ENCODE data around the gene ARTN.
A peak's percentile ranks its signal among the peaks of the same experiment; 100 is the strongest.

The ARTN gene

GRCh38 chr1:43981135-43981491, 47.5 kb downstream of the ARTN start:
- TF ChIP-seq CTCF (conservative IDR thresholded peaks at IDR 0.05; ENCODE audit: low read length): no peak
- no peak for TF ChIP-seq EZH2phosphoT487 (IDR thresholded peaks at IDR 0.05; ENCODE audit: borderline replicate concordance)
- no peaks in the 10 kb centered on the region; the same call in 1 of the 2 replicates for H3K36me3 ChIP-seq (ENCODE audit: insufficient read depth, low read length)
- peaks cover 39% of the 10 kb centered on the region for H3K4me1 ChIP-seq (ENCODE audit: insufficient read depth, low read length, poor library complexity, severe bottlenecking)

DNA sequence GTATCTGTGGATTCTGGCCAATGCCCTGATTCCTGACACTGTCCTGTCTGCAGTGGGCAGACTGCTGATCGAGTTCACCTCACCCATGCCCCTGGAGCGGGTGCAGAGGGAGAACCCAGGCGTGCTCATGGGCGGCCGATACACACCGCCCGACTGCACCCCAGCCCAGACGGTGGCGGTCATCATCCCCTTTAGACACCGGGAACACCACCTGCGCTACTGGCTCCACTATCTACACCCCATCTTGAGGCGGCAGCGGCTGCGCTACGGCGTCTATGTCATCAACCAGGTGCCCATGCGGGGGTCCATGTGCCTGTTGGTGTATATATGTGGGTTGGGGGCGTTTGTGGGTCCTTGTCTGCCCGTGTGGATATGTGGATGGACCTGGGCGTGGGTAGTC, 48.0 kb downstream of the ARTN start:
- no peaks in the 10 kb centered on the region; the same call in 1 of the 2 replicates for H3K36me3 ChIP-seq (ENCODE audit: insufficient read depth, low read length)

More at GRCh38 chr1:43981135-43981491, 47.5 kb downstream of the ARTN start:
- Histone ChIP-seq H3K27me3 (ENCODE audit: insufficient read depth, low read length, poor library complexity, severe bottlenecking) (no peaks in the 10 kb centered on the region), H3F3A (ENCODE audit: low read depth) (no peaks in the 10 kb centered on the region), H3K9me2 (replicated peaks; ENCODE audit: low read depth, low read length) (no peaks in the 10 kb centered on the region), H3K9ac (ENCODE audit: low read depth, low read length, poor library complexity, severe bottlenecking) (no peak overlapping the region), H3K4me2 (ENCODE audit: low read depth, low read length, poor library complexity, severe bottlenecking) (no peak overlapping the region), H4K20me1 (ENCODE audit: insufficient read depth, low read length, poor library complexity, severe bottlenecking) (peaks cover 26% of the 10 kb centered on the region), H3K79me2 (ENCODE audit: insufficient read depth, low read length) (peaks cover 33% of the 10 kb centered on the region), H3K9me3 (ENCODE audit: insufficient read depth, low read depth, low read length) (no peaks in the 10 kb centered on the region), H3K4me3 (ENCODE audit: low read length, poor library complexity, severe bottlenecking) (no peak overlapping the region), H2AFZ (ENCODE audit: low read length) (no peak overlapping the region)

DNA sequence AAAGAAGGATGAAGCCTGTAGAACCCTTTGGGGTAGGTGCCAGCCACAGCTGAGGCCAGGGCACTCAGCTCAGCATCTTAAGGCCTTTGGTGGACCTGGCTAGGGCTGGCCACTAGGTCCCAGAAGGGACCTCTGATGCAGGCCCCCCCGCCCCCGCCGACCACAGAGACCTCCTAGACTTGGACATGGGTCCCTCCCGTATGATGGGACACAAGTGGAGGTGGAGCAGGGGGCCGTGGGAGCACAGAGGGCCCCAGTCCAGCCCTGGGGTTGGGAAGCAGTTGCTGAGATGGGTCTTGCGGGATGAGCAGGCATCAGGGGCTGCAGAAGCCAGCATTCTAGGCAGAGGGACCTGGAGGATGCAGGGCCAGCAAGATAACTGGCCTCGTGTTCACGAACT, 48.6 kb downstream of the ARTN start:
- Histone ChIP-seq H2AFZ (ENCODE audit: low read length) (no peak overlapping the region), H3F3A (ENCODE audit: low read depth) (no peaks in the 10 kb centered on the region), H3K4me1 (ENCODE audit: insufficient read depth, low read length, poor library complexity, severe bottlenecking) (peaks cover 28% of the 10 kb centered on the region), H3K4me2 (ENCODE audit: low read depth, low read length, poor library complexity, severe bottlenecking) (no peak overlapping the region), H3K4me3 (ENCODE audit: low read length, poor library complexity, severe bottlenecking) (no peak overlapping the region), H4K20me1 (ENCODE audit: insufficient read depth, low read length, poor library complexity, severe bottlenecking) (peaks cover 16% of the 10 kb centered on the region), H3K27me3 (ENCODE audit: insufficient read depth, low read length, poor library complexity, severe bottlenecking) (no peaks in the 10 kb centered on the region), H3K79me2 (ENCODE audit: insufficient read depth, low read length) (peaks cover 22% of the 10 kb centered on the region; the same call in 1 of the 2 replicates), H3K9me2 (replicated peaks; ENCODE audit: low read depth, low read length) (no peaks in the 10 kb centered on the region), H3K9ac (ENCODE audit: low read depth, low read length, poor library complexity, severe bottlenecking) (no peak overlapping the region), H3K9me3 (ENCODE audit: insufficient read depth, low read depth, low read length) (no peaks in the 10 kb centered on the region), H3K36me3 (ENCODE audit: insufficient read depth, low read length) (no peaks in the 10 kb centered on the region; the same call in 1 of the 2 replicates)
- no peak for TF ChIP-seq CTCF (conservative IDR thresholded peaks at IDR 0.05; ENCODE audit: low read length)
- no peak for TF ChIP-seq EZH2phosphoT487 (IDR thresholded peaks at IDR 0.05; ENCODE audit: borderline replicate concordance)

More for the DNA sequence above, 48.0 kb downstream of the ARTN start:
- no peak for TF ChIP-seq CTCF (conservative IDR thresholded peaks at IDR 0.05; ENCODE audit: low read length)
- TF ChIP-seq EZH2phosphoT487 (IDR thresholded peaks at IDR 0.05; ENCODE audit: borderline replicate concordance): no peak
- H3K9ac ChIP-seq (ENCODE audit: low read depth, low read length, poor library complexity, severe bottlenecking): no peak overlapping the region
- peaks cover 34% of the 10 kb centered on the region for H3K4me1 ChIP-seq (ENCODE audit: insufficient read depth, low read length, poor library complexity, severe bottlenecking)
- H3K79me2 ChIP-seq (ENCODE audit: insufficient read depth, low read length): peaks cover 28% of the 10 kb centered on the region; the same call in 1 of the 2 replicates
- peaks cover 20% of the 10 kb centered on the region for H4K20me1 ChIP-seq (ENCODE audit: insufficient read depth, low read length, poor library complexity, severe bottlenecking)
- no peaks in the 10 kb centered on the region for H3F3A ChIP-seq (ENCODE audit: low read depth)
- no peaks in the 10 kb centered on the region for H3K9me3 ChIP-seq (ENCODE audit: insufficient read depth, low read depth, low read length)
- H3K4me2 ChIP-seq (ENCODE audit: low read depth, low read length, poor library complexity, severe bottlenecking): peak overlapping the region; percentile 10
- H3K9me2 ChIP-seq (replicated peaks; ENCODE audit: low read depth, low read length): no peaks in the 10 kb centered on the region
- H3K4me3 ChIP-seq (ENCODE audit: low read length, poor library complexity, severe bottlenecking): no peak overlapping the region
- no peak overlapping the region for H2AFZ ChIP-seq (ENCODE audit: low read length)
- H3K27me3 ChIP-seq (ENCODE audit: insufficient read depth, low read length, poor library complexity, severe bottlenecking): no peaks in the 10 kb centered on the region

All from Loucy (cell line).